Measurements from ENCODE around the gene OBSL1.

Gene OBSL1

GRCh38 chr2:219596954-219597551 is 25.7 kb upstream of the OBSL1 start:
- H3K4me3 ChIP-seq (ENCODE audit: low read depth, low read length): peak overlapping the region; percentile 96
- DNase-seq (ENCODE audit: low read depth): no peak
- TF ChIP-seq CTCF (IDR thresholded peaks at IDR 0.05; ENCODE audit: low read depth, low read length, missing control alignments): no peak

- no peak overlapping the region for H3K4me3 ChIP-seq (ENCODE audit: low read depth, low read length)
- TF ChIP-seq CTCF (IDR thresholded peaks at IDR 0.05; ENCODE audit: low read depth, low read length, missing control alignments): peak; percentile 12
- DNase-seq (ENCODE audit: low read depth): no peak
Observed at GRCh38 chr2:219595256-219595655, 23.9 kb upstream of the OBSL1 start.

- H3K4me3 ChIP-seq (ENCODE audit: low read depth, low read length): no peak overlapping the region
- no peak for DNase-seq (ENCODE audit: low read depth)
- no peak for TF ChIP-seq CTCF (IDR thresholded peaks at IDR 0.05; ENCODE audit: low read depth, low read length, missing control alignments)
Observed at GRCh38 chr2:219593154-219593553, 21.8 kb upstream of the OBSL1 start.

- DNase-seq (ENCODE audit: low read depth): no peak
- H3K4me3 ChIP-seq (ENCODE audit: low read depth, low read length): no peak overlapping the region
- TF ChIP-seq CTCF (IDR thresholded peaks at IDR 0.05; ENCODE audit: low read depth, low read length, missing control alignments): no peak
Observed at GRCh38 chr2:219592736-219593135, 21.4 kb upstream of the OBSL1 start.

- TF ChIP-seq CTCF (IDR thresholded peaks at IDR 0.05; ENCODE audit: low read depth, low read length, missing control alignments): no peak
- DNase-seq (ENCODE audit: low read depth): no peak
- no peak overlapping the region for H3K4me3 ChIP-seq (ENCODE audit: low read depth, low read length)
Observed at GRCh38 chr2:219591091-219591490, 19.8 kb upstream of the OBSL1 start.

GRCh38 chr2:219581346-219581745 is 10.0 kb upstream of the OBSL1 start:
- no peak for DNase-seq (ENCODE audit: low read depth)
- no peak for TF ChIP-seq CTCF (IDR thresholded peaks at IDR 0.05; ENCODE audit: low read depth, low read length, missing control alignments)
- H3K4me3 ChIP-seq (ENCODE audit: low read depth, low read length): no peak overlapping the region

Data from GM12864 (cell line).